ENCODE measurements around the gene AATK.

The AATK gene

GRCh38 chr17:81166033-81166492 is at the start of gene AATK:
Gene AATK (minus strand): TSS chr17:81166221. CDS start chr17:81165992, 229 bp downstream.
- DNase-seq = peak in 7 of 56 donors; percentile 16 to 40 (median 36)

GRCh38 chr17:81213978-81214377 is 48.0 kb upstream of the AATK start:
- DNase-seq = no peak

GRCh38 chr17:81212365-81212764 is 46.3 kb upstream of the AATK start:
- DNase-seq = no peak

- DNase-seq = no peak
These were observed 44.8 kb upstream of the AATK start for GRCh38 chr17:81210868-81211267.

- DNase-seq = no peak
These were observed 44.4 kb upstream of the AATK start for GRCh38 chr17:81210466-81210865.

- DNase-seq = no peak
These were observed 43.1 kb upstream of the AATK start for GRCh38 chr17:81209141-81209540.

- DNase-seq = no peak
These were observed 42.6 kb upstream of the AATK start for GRCh38 chr17:81208651-81209050.

GRCh38 chr17:81207610-81208581 is 41.9 kb upstream of the AATK start:
- DNase-seq = no peak

GRCh38 chr17:81206657-81207056 is 40.6 kb upstream of the AATK start:
- no peak for DNase-seq

- DNase-seq = no peak
These were observed 40.1 kb upstream of the AATK start for GRCh38 chr17:81206166-81206565.

GRCh38 chr17:81204578-81204977 is 38.6 kb upstream of the AATK start:
- no peak for DNase-seq

- DNase-seq = no peak
These were observed 37.1 kb upstream of the AATK start for GRCh38 chr17:81203136-81203535.

GRCh38 chr17:81202318-81202717 is 36.3 kb upstream of the AATK start:
- no peak for DNase-seq

- peak in 45 of 56 donors; percentile 2 to 76 (median 31) for DNase-seq
These were observed 34.9 kb upstream of the AATK start for GRCh38 chr17:81200695-81201580.

GRCh38 chr17:81200201-81200600 is 34.2 kb upstream of the AATK start:
- no peak for DNase-seq

- no peak for DNase-seq
These were observed 33.4 kb upstream of the AATK start for GRCh38 chr17:81199482-81199830.

GRCh38 chr17:81198826-81199481 is 32.9 kb upstream of the AATK start:
- DNase-seq = no peak

- no peak for DNase-seq
These were observed 31.9 kb upstream of the AATK start for GRCh38 chr17:81197831-81198490.

- no peak for DNase-seq
These were observed 31.4 kb upstream of the AATK start for GRCh38 chr17:81197409-81197795.

- DNase-seq = no peak
These were observed 30.7 kb upstream of the AATK start for GRCh38 chr17:81196505-81197408.

Measured in nucleus accumbens (tissue), 56 donors.